ENCODE data around the gene CFHR4. TPM values are rescaled to one million over a fixed set of nuclear protein-coding genes. Genes with fewer than 3 reads are reported as not detected.
"Not testable (repeated sequence)": the region's sequence is repeated elsewhere in the genome, so short reads cannot be mapped to it uniquely, and the experiment has no call there.

The CFHR4 gene
- total and polyA plus RNA-seq, 2 experiments from 2014 or later: 0.21 to 3.4 TPM

- H3K4me1 ChIP-seq (ENCODE audit: insufficient read depth): no peaks in the 10 kb centered on the region
- no peaks in the 10 kb centered on the region for H3K9me2 ChIP-seq (replicated peaks; ENCODE audit: insufficient read depth)
- H3K4me2 ChIP-seq: no peak overlapping the region
- no peaks in the 10 kb centered on the region for H3K36me3 ChIP-seq (replicated peaks; ENCODE audit: insufficient read depth, low read depth)
- H3K27ac ChIP-seq: no peak overlapping the region
- no peak for DNase-seq (ENCODE audit: low spot score)
- no peaks in the 10 kb centered on the region for H4K20me1 ChIP-seq (ENCODE audit: insufficient read depth, poor library complexity, severe bottlenecking)
- TF ChIP-seq CTCF (IDR thresholded peaks at IDR 0.05; ENCODE audit: poor library complexity): no peak
- no peak for TF ChIP-seq EZH2phosphoT487 (IDR thresholded peaks at IDR 0.05; ENCODE audit: low read depth, severe bottlenecking, unreplicated experiment)
- TF ChIP-seq EZH2 (IDR thresholded peaks at IDR 0.05; ENCODE audit: borderline replicate concordance): no peak
- no peak overlapping the region for H3K4me3 ChIP-seq
- H3K9me3 ChIP-seq (ENCODE audit: low read depth): no peaks in the 10 kb centered on the region
- no peaks in the 10 kb centered on the region for H3K79me2 ChIP-seq
- peaks cover 2% of the 10 kb centered on the region for H3K27me3 ChIP-seq
- 83% methylated on average over 4 of the region's 4 CpGs for WGBS (ENCODE audit: low lambda C conversion rate, missing lambda C conversion rate)
- no peak overlapping the region for H2AFZ ChIP-seq
These were observed 14.5 kb upstream of the CFHR4 start for GRCh38 chr1:196873385-196873784.

- Histone ChIP-seq H2AFZ (no peak overlapping the region), H3K27me3 (peaks cover 13% of the 10 kb centered on the region), H3K4me1 (ENCODE audit: insufficient read depth) (no peaks in the 10 kb centered on the region), H4K20me1 (ENCODE audit: insufficient read depth, poor library complexity, severe bottlenecking) (no peaks in the 10 kb centered on the region), H3K9me3 (ENCODE audit: low read depth) (no peaks in the 10 kb centered on the region), H3K27ac (no peak overlapping the region), H3K9me2 (replicated peaks; ENCODE audit: insufficient read depth) (no peaks in the 10 kb centered on the region), H3K79me2 (no peaks in the 10 kb centered on the region), H3K4me3 (no peak overlapping the region), H3K4me2 (no peak overlapping the region), H3K36me3 (replicated peaks; ENCODE audit: insufficient read depth, low read depth) (no peaks in the 10 kb centered on the region)
- no peak for DNase-seq (ENCODE audit: low spot score)
- WGBS (ENCODE audit: low lambda C conversion rate, missing lambda C conversion rate): 100% methylated on average over 3 of the region's 3 CpGs
- TF ChIP-seq EZH2 (IDR thresholded peaks at IDR 0.05; ENCODE audit: borderline replicate concordance) (no peak), EZH2phosphoT487 (IDR thresholded peaks at IDR 0.05; ENCODE audit: low read depth, severe bottlenecking, unreplicated experiment) (no peak), CTCF (IDR thresholded peaks at IDR 0.05; ENCODE audit: poor library complexity) (no peak)
These were observed 11.9 kb upstream of the CFHR4 start for GRCh38 chr1:196875935-196876334.

- H4K20me1 ChIP-seq (ENCODE audit: insufficient read depth, poor library complexity, severe bottlenecking): no peaks in the 10 kb centered on the region
- 5% methylated on average over 29 of the region's 29 CpGs for WGBS (ENCODE audit: low lambda C conversion rate, missing lambda C conversion rate)
- H3K9me3 ChIP-seq (ENCODE audit: low read depth): no peaks in the 10 kb centered on the region
- DNase-seq (ENCODE audit: low spot score): peak; percentile 38
- H3K4me2 ChIP-seq: peak overlapping the region; percentile 76
- no peaks in the 10 kb centered on the region for H3K4me1 ChIP-seq (ENCODE audit: insufficient read depth)
- no peak overlapping the region for H3K27ac ChIP-seq
- H3K27me3 ChIP-seq: peaks cover 13% of the 10 kb centered on the region
- TF ChIP-seq EZH2 (IDR thresholded peaks at IDR 0.05; ENCODE audit: borderline replicate concordance) (no peak), CTCF (IDR thresholded peaks at IDR 0.05; ENCODE audit: poor library complexity) (no peak), EZH2phosphoT487 (IDR thresholded peaks at IDR 0.05; ENCODE audit: low read depth, severe bottlenecking, unreplicated experiment) (no peak)
- H2AFZ ChIP-seq: no peak overlapping the region
- no peaks in the 10 kb centered on the region for H3K36me3 ChIP-seq (replicated peaks; ENCODE audit: insufficient read depth, low read depth)
- H3K4me3 ChIP-seq: no peak overlapping the region
- no peaks in the 10 kb centered on the region for H3K9me2 ChIP-seq (replicated peaks; ENCODE audit: insufficient read depth)
- H3K79me2 ChIP-seq: no peaks in the 10 kb centered on the region
These were observed 9.9 kb upstream of the CFHR4 start for GRCh38 chr1:196877964-196878363.

GRCh38 chr1:196886560-196886959 is 1.3 kb upstream of the CFHR4 start:
- not testable (repeated sequence) for H3K79me2 ChIP-seq; H3K27ac ChIP-seq; H3K4me3 ChIP-seq; H3K27me3 ChIP-seq; H3K36me3 ChIP-seq (replicated peaks; ENCODE audit: insufficient read depth, low read depth); H2AFZ ChIP-seq; H3K9me2 ChIP-seq (replicated peaks; ENCODE audit: insufficient read depth); H4K20me1 ChIP-seq (ENCODE audit: insufficient read depth, poor library complexity, severe bottlenecking); DNase-seq (ENCODE audit: low spot score); H3K4me2 ChIP-seq; H3K4me1 ChIP-seq (ENCODE audit: insufficient read depth); H3K9me3 ChIP-seq (ENCODE audit: low read depth)
- 80% methylated on average over 4 of the region's 4 CpGs for WGBS (ENCODE audit: low lambda C conversion rate, missing lambda C conversion rate)
